Epithelial cell of esophagus (primary cell): ENCODE measurements around the gene SLIT3.

Experiments
- DNase-seq: peaks from one replicate; pipeline ENCODE4 v3.0.0; 2010; ENCODE audit warnings: low read depth
- H3K4me3 ChIP-seq: 2 replicates; pipeline ENCODE4 v1.5.1; 2011; ENCODE audit warnings: mild to moderate bottlenecking, low read length, control low read depth
- TF ChIP-seq, protein P1 (sequence below): IDR thresholded peaks from 2 replicates; pipeline ENCODE4 v1.5.1; 2011; ENCODE audit warnings: low read depth, mild to moderate bottlenecking, low read length, control low read depth, inconsistent platforms; ENCODE audit not compliant: insufficient read depth; ENCODE audit errors: missing control alignments

The SLIT3 gene

DNA sequence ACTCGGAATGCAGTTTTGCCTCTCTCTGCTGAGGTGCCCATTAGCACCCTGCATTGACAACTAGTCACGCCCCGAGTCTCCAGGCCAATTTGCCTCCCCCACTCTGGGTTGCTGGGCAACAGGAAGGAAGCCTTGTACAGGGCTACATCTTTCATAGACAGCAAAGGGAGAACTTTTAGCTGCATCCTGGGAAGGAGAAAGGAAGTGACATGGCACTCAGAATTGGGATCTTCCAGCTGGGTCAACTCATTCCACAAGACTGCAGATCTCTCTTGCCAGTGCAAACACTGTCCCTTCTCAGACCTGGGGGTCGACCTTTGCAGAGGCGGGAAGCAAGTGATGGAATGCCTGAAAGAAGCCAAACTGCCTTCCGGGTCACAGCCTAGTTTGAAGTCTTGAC lies 282.0 kb downstream of the SLIT3 start:
- TF ChIP-seq, protein P1, sequence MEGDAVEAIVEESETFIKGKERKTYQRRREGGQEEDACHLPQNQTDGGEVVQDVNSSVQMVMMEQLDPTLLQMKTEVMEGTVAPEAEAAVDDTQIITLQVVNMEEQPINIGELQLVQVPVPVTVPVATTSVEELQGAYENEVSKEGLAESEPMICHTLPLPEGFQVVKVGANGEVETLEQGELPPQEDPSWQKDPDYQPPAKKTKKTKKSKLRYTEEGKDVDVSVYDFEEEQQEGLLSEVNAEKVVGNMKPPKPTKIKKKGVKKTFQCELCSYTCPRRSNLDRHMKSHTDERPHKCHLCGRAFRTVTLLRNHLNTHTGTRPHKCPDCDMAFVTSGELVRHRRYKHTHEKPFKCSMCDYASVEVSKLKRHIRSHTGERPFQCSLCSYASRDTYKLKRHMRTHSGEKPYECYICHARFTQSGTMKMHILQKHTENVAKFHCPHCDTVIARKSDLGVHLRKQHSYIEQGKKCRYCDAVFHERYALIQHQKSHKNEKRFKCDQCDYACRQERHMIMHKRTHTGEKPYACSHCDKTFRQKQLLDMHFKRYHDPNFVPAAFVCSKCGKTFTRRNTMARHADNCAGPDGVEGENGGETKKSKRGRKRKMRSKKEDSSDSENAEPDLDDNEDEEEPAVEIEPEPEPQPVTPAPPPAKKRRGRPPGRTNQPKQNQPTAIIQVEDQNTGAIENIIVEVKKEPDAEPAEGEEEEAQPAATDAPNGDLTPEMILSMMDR, result no peak
- no peak for DNase-seq
- H3K4me3 ChIP-seq, result no peak overlapping the region

DNA sequence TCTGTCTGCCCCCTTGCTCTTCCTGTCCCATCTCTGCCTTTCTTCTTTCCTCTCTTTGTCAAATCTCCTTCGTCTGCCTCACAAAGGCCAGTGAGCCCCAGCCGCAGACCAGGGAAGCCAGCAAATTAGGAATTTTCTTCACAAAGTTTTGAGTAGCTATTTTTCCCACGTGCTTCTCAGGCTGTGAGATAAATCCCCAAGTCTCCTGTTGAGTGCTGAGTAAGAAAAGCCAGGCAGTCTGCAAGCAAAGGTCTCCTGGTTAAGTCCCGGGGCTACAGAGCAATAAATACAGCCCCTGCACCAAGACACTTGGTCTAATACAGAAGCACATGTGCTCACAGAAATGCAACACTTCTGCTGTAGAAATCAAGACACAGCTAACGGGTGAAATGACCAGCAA lies 284.9 kb downstream of the SLIT3 start:
- DNase-seq, result no peak
- TF ChIP-seq, protein P1, result no peak
- no peak overlapping the region for H3K4me3 ChIP-seq

DNA sequence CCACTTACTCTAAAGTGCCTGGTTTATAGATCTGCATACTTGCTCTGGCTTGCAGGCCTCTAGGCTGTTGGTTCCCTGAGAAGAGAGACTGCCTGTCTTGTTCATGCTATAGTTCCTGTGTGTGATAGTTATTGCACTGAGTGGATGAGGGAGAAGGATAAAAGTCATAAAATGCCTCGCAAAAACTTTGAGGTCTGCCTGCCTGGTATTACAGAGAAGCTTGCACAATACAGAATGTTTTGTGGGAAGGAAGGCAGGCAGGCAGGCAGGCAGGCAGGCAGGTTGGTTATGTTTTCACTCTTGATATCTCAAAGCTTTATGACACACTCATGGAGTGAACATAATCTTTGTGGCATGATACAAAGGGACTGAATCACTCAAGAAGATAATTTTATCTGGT lies 287.1 kb downstream of the SLIT3 start:
- TF ChIP-seq, protein P1, result no peak
- H3K4me3 ChIP-seq, result no peak overlapping the region

DNA sequence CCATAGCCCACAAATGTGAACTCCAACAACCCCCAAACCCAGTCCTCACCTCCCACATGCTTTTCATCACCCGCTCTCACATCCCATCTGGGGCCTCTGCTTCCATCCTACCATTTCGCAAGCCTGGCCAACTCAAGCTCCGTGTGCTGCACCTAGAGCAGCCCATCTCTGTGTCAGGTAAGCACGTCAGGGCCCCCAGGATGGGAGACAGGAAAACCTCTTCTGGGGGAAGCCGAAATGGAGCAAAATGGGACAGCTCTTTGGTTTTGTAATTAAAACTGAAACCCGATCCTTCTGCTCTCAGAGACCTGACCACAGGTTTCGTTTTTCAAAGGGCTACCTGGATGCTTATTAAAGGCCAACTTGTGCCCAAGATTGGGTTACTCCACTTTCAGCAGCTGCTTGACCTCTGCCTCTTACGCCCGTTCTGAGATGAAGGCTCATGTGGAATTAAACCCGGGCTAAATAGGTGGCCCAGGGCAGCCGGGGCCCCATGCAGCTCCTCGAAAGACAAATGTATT lies 287.7 kb downstream of the SLIT3 start:
- TF ChIP-seq, protein P1, result no peak
- H3K4me3 ChIP-seq, result no peak overlapping the region
- DNase-seq, result no peak

More for the DNA sequence above, 287.1 kb downstream of the SLIT3 start:
- DNase-seq, result peak; percentile 70

DNA sequence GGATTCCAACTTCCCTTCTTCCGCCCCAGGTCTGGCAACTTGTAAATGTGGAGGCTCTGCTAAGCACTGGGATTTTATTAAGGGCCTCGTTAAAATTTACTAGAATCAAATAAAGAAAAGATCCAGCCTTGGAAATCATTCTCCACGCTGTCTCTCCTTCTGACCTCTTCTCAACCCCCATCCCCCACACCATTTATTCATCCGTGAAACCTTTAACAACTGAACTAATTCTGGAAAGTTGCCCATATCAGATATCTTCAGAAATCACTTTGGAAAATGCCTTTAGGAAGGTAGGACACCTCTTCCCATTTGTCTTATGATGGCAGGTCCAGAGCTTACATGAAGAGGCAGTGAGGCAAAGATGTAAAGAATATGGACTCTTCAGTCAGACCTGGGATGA lies 288.5 kb downstream of the SLIT3 start:
- TF ChIP-seq, protein P1, result no peak
- no peak for DNase-seq
- no peak overlapping the region for H3K4me3 ChIP-seq

DNA sequence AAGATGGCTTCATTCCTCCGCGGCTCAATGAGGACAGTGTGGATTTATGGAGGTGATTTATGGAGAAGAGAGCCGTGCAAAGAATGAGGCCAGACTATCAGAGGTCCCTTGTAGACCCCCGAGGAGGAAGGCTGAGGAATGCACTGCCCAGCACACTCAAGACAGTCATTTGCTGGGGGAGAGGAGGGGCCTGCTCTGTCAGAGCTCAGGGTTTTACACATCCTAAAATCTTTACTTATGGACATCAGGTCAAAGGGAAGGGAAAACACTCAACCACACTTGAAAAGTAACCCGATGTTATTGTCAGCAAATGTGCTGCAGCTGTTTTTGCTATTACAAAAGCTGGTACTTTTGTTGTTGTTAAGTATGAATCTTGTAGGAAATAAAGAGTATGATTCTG lies 289.5 kb downstream of the SLIT3 start:
- TF ChIP-seq, protein P1, result no peak
- no peak overlapping the region for H3K4me3 ChIP-seq
- DNase-seq, result no peak

DNA sequence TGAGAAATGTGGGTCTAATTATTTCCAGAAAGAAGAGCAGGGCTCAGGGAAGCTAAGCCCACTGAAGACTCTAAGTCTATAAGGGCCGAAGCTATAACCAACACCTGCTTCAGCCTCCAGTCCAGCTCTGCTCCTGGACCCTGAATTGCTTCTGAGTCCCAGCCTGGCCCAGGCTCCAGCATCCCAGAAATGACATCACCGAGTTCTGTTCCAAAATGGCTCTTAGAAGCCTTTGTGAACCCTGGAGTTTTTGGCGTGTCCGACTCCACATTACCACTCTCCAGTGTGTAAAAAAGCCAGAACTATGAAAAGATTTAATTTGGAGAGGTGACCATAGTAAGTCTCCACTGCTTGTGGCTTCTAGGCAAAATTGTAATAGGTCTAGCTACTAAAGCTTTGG lies 289.9 kb downstream of the SLIT3 start:
- DNase-seq, result no peak
- no peak overlapping the region for H3K4me3 ChIP-seq
- TF ChIP-seq, protein P1, result no peak
